Right lobe of liver (tissue), 6 donors: ENCODE measurements around the gene PITPNC1. TPM values are rescaled to one million over a fixed set of nuclear protein-coding genes. Genes with fewer than 3 reads are reported as not detected.

Experiments
- ATAC-seq, 4 donors: fragments of 200-7000 bp; cut with Tn5 transposase; one replicate each; pipeline ENCODE4 v1.9.1; 2020; ENCODE audit warnings: mild to moderate bottlenecking in 4 of 4, moderate library complexity in 4 of 4
- DNase-seq, 3 donors: peaks; one replicate each; pipeline ENCODE4 v3.0.0-alpha.2; 2020
- H3K27ac ChIP-seq, 3 donors: fragments of 200-600 bp; one replicate each; pipeline ENCODE4 v1.8.0; 2022
- H3K27me3 ChIP-seq, 2 donors: fragments of 200-600 bp; one replicate each; pipeline ENCODE4 v1.8.0; 2022
- H3K36me3 ChIP-seq, 4 donors: fragments of 200-600 bp; sonication (generic) in 1 of 4; one replicate each; pipeline versions ENCODE4 v1.5.1 to v1.8.0; 2017 to 2022; ENCODE audit warnings: control low read depth in 1 of 4
- H3K4me1 ChIP-seq, 4 donors: fragments of 200-600 bp; sonication (generic) in 1 of 4; one replicate each; pipeline versions ENCODE4 v1.5.1 to v1.8.0; 2017 to 2022; ENCODE audit warnings: control low read depth in 1 of 4
- H3K4me3 ChIP-seq, 3 donors: fragments of 200-600 bp; one replicate each; pipeline ENCODE4 v1.8.0; 2022
- H3K9me3 ChIP-seq, 4 donors: fragments of 200-600 bp; sonication (generic) in 1 of 4; one replicate each; pipeline versions ENCODE4 v1.5.1 to v1.8.0; 2017 to 2022; ENCODE audit warnings: control low read depth in 1 of 4
- CTCF ChIP-seq, 4 donors: fragments of 200-600 bp in 3 of 4; fragments of 450-650 bp in 1 of 4; IDR thresholded peaks; one replicate each; pipeline versions ENCODE4 v1.5.1 to v1.8.0; 2016 to 2022; ENCODE audit warnings: antibody characterized with exemption in 4 of 4, mild to moderate bottlenecking in 2 of 4
- POLR2A ChIP-seq: fragments of 450-650 bp; IDR thresholded peaks from one replicate; pipeline ENCODE4 v1.6.1; 2017; ENCODE audit warnings: antibody characterized with exemption, mild to moderate bottlenecking
- WGBS: methylation state at CpG from one replicate; pipeline ENCODE4 v1.1.6; 2018; ENCODE audit warnings: low coverage, low lambda C conversion rate; ENCODE audit not compliant: insufficient coverage; ENCODE audit errors: missing lambda C conversion rate; 5-methylcytosine and 5-hydroxymethylcytosine counted together
- intact Hi-C, 2 donors: fragments of 100-400 bp; cut with DNase I; formaldehyde crosslinking; loops; one replicate each; pipeline versions ENCODE4 v1.11.2 to v1.14.1; 2022
- total RNA-seq, 6 experiments: library from RNA; depleted of rRNA in 2 of 6; stranded (reverse); fragments of >200 nt in 2 of 6; fragmentation: NEBNext Ultra II Directional in 3 of 6; extraction: Animal tissue kit (Norgen Biotek cat#: 25700) in 3 of 6; gene quantifications; one replicate each; pipeline versions ENCODE4 v1.1.0 to v1.2.4, GENCODE V29; 2016 to 2023
- donor health status: DM: no; HTN: yes; CAD: no.
- donor health status: DM: no; HTN: no; CAD: no.
- donor health status: DM: no; HTN: no; CAD: no.
- donor health status: DM: no; HTN: yes; CAD: no.
- donor health status: DM: no; HTN: yes; CAD: no.

The PITPNC1 gene
- total RNA-seq, 6 experiments from 2014 or later, result 4.7 to 13.0 (median 7.4) TPM

- Histone ChIP-seq H3K36me3 (no peaks in the 10 kb centered on the region), H3K27ac (no peak overlapping the region), H3K9me3 (no peaks in the 10 kb centered on the region), H3K27me3 (no peaks in the 10 kb centered on the region), H3K4me3 (no peak overlapping the region), H3K4me1 (peaks cover 0 to 6% (median 0%) of the 10 kb centered on the region in 4 donors)
- no peak for TF ChIP-seq POLR2A
- TF ChIP-seq CTCF (IDR thresholded peaks at IDR 0.05), result no peak
- no peak for DNase-seq
- no peak for ATAC-seq
- intact Hi-C loops, result no loop called here
- WGBS, result 85% methylated on average over 3 of the region's 3 CpGs
Measured at GRCh38 chr17:67502151-67502550, 125.1 kb downstream of the PITPNC1 start.

DNA sequence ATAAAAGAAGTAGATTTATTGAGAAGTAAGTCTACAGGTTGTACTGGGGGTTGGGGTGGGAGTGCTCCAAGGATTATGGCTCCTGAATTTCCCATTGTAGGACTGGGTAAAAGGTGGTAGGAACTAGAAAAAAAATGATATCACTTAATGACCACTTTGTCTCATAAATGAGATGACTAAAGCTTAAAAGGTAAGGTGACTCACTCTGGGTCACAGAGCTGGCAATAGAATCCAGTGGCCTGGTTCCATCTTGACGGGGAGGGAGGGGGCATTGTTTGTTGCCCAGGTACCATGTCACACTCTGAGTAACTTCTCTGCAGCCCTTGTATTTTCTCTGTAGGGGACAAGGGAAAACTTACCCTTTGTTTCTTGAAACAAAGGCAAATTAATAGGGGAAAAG is 126.1 kb downstream of the PITPNC1 start:
- intact Hi-C loops, result no loop called here
- Histone ChIP-seq H3K27me3 (no peaks in the 10 kb centered on the region), H3K36me3 (no peaks in the 10 kb centered on the region), H3K4me3 (no peak overlapping the region), H3K9me3 (no peaks in the 10 kb centered on the region), H3K4me1 (peaks cover 0 to 6% (median 0%) of the 10 kb centered on the region in 4 donors), H3K27ac (no peak overlapping the region)
- WGBS, result 67% methylated on average over 1 of the region's 1 CpG
- TF ChIP-seq CTCF (IDR thresholded peaks at IDR 0.05), result no peak
- no peak for TF ChIP-seq POLR2A
- ATAC-seq, result peak in 1 of 4 donors; percentile 65
- no peak for DNase-seq

GRCh38 chr17:67503739-67504138 is 126.7 kb downstream of the PITPNC1 start:
- no peak for ATAC-seq
- no peak for TF ChIP-seq POLR2A
- Histone ChIP-seq H3K27ac (no peak overlapping the region), H3K36me3 (no peaks in the 10 kb centered on the region), H3K27me3 (no peaks in the 10 kb centered on the region), H3K4me3 (no peak overlapping the region), H3K9me3 (no peaks in the 10 kb centered on the region), H3K4me1 (peaks cover 0 to 6% (median 0%) of the 10 kb centered on the region in 4 donors)
- whole genome bisulfite sequencing, result 66% methylated on average over 2 of the region's 2 CpGs
- no peak for DNase-seq
- intact Hi-C loops, result no loop called here

DNA sequence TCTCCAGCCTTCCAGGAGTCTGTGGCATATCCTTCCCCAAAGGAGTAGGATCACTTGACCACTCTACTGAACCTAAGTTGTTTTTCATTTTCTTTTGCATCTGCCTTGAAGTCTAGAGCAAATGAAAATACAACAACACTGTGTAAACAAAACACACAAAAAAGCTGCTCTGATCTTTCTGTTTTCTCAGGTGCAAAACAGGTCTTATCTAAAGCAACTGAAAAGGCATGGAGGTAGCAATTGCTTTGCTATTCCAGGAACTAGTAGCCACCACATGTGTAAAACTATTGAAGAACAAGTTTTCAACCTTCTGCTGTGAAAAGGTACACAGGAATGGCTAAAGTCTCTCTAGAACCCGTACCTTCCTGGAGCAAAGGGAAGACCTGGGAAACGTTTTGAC is 127.1 kb downstream of the PITPNC1 start:
- ATAC-seq, result no peak
- H3K27ac ChIP-seq, result no peak overlapping the region
- no peaks in the 10 kb centered on the region for H3K9me3 ChIP-seq
- no peak overlapping the region for H3K4me3 ChIP-seq
- WGBS, result 44% methylated on average over 2 of the region's 2 CpGs
- DNase-seq, result no peak
- no peaks in the 10 kb centered on the region for H3K27me3 ChIP-seq
- intact Hi-C loops, result no loop called here
- no peaks in the 10 kb centered on the region for H3K36me3 ChIP-seq
- TF ChIP-seq POLR2A (no peak), CTCF (IDR thresholded peaks at IDR 0.05) (no peak)
- H3K4me1 ChIP-seq, result peaks cover 0 to 6% (median 0%) of the 10 kb centered on the region in 4 donors

GRCh38 chr17:67506966-67507365 is 129.9 kb downstream of the PITPNC1 start:
- no peak for TF ChIP-seq CTCF (IDR thresholded peaks at IDR 0.05)
- TF ChIP-seq POLR2A, result no peak
- Histone ChIP-seq H3K27me3 (no peaks in the 10 kb centered on the region), H3K4me3 (no peak overlapping the region), H3K27ac (no peak overlapping the region), H3K36me3 (no peaks in the 10 kb centered on the region), H3K4me1 (peaks cover 0 to 6% (median 0%) of the 10 kb centered on the region in 4 donors), H3K9me3 (no peaks in the 10 kb centered on the region)
- WGBS, result 94% methylated on average over 8 of the region's 8 CpGs
- ATAC-seq (no peak), DNase-seq (no peak)
- intact Hi-C loops, result no loop called here
